Measurements from ENCODE around the gene ZNF277. TPM values are rescaled to one million over a fixed set of nuclear protein-coding genes. Genes with fewer than 3 reads are reported as not detected.
"Not testable (repeated sequence)": the region's sequence is repeated elsewhere in the genome, so short reads cannot be mapped to it uniquely, and the experiment has no call there.

The ZNF277 gene
- total and polyA plus RNA-seq, 10 of the 15 experiments (the other 5 are each of a cell fraction or from before 2014, with no cell fraction given), result 10.6 to 33.9 (median 22.0) TPM

DNA sequence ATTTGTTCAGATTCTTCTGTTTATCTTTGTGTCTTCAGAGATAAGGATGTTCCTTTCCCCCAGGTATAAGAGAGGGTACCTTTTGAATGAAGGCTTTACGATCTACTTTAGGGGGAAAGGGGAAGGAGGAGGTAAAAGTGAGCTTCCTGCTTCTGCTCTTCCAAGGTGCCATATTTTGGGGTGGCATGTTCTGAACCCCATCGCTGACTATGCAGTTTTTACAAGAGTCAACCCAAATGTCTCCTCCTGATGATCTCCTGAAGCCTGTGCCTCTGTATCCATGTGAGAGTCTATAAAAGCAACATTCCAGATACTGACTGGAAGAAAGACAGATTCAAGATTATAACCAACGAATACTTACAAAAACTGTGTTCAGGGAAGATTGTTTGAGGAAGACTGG, 102.5 kb downstream of the ZNF277 start:
- no peak overlapping the region for H2AFZ ChIP-seq (ENCODE audit: control insufficient read depth, low read depth, low read length)
- peaks cover 4% of the 10 kb centered on the region; the same call in 1 of the 3 replicates for H3K9me3 ChIP-seq (replicated peaks; ENCODE audit: control insufficient read depth, insufficient read depth, low read length)
- RAD21 ChIA-PET (ENCODE audit: unreplicated experiment), result no interaction called here
- H4K20me1 ChIP-seq (ENCODE audit: control insufficient read depth, insufficient read depth), result no peaks in the 10 kb centered on the region
- ATAC-seq (no peak), FAIRE-seq (no peak), DNase-seq (ENCODE audit: low read depth, low spot score) (no peak)
- no peaks in the 10 kb centered on the region for H3K79me2 ChIP-seq (ENCODE audit: control insufficient read depth, insufficient read depth, low read length)
- H3K36me3 ChIP-seq (ENCODE audit: control insufficient read depth in 2 of 2, insufficient read depth in 2 of 2, low read length in 1 of 2), result peaks cover 0 to 8% of the 10 kb centered on the region in 2 experiments; a peak in 2 of 4 replicates
- CTCF ChIA-PET, result no interaction called here
- H3K9ac ChIP-seq (ENCODE audit: control insufficient read depth, insufficient read depth, low read length), result no peak overlapping the region
- H3K4me3 ChIP-seq, result no peak overlapping the region
- H3K27ac ChIP-seq (ENCODE audit: control insufficient read depth, insufficient read depth), result no peak overlapping the region
- H3K27me3 ChIP-seq (replicated peaks in 1 of 2; ENCODE audit: control insufficient read depth in 2 of 2, insufficient read depth in 2 of 2, low read length in 1 of 2), result no peaks in the 10 kb centered on the region
- WGBS (ENCODE audit: insufficient coverage, insufficient replicate concordance, low lambda C conversion rate, missing lambda C conversion rate), result 94% methylated on average over 3 of the region's 3 CpGs
- SMC1A ChIA-PET (ENCODE audit: uncharacterized antibody, unreplicated experiment), result no interaction called here
- intact Hi-C loops (cut with micrococcal nuclease; ENCODE audit: unreplicated experiment) (no loop called here), in situ Hi-C loops (cut with MboI) (no loop called here)
- H3K4me2 ChIP-seq (ENCODE audit: control insufficient read depth, insufficient read depth), result no peak overlapping the region
- POLR2A ChIA-PET, result no interaction called here
- H3K4me1 ChIP-seq (ENCODE audit: control insufficient read depth, insufficient read depth, low read length), result no peaks in the 10 kb centered on the region
- no peak for TF ChIP-seq POU2F2 (IDR thresholded peaks at IDR 0.05; ENCODE audit: borderline replicate concordance, low read depth, low read length)
- TF ChIP-seq, protein P1, sequence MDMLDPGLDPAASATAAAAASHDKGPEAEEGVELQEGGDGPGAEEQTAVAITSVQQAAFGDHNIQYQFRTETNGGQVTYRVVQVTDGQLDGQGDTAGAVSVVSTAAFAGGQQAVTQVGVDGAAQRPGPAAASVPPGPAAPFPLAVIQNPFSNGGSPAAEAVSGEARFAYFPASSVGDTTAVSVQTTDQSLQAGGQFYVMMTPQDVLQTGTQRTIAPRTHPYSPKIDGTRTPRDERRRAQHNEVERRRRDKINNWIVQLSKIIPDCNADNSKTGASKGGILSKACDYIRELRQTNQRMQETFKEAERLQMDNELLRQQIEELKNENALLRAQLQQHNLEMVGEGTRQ (IDR thresholded peaks at IDR 0.05; ENCODE audit: borderline replicate concordance, low read depth, low read length), result no peak
- no peak for TF ChIP-seq FOXM1 (IDR thresholded peaks at IDR 0.05; ENCODE audit: low read depth, low read length)
- TF ChIP-seq ZNF217 (IDR thresholded peaks at IDR 0.05), result no peak
- TF ChIP-seq MEF2B (IDR thresholded peaks at IDR 0.05; ENCODE audit: partially characterized antibody, poor library complexity, severe bottlenecking), result no peak
- TF ChIP-seq MYC (IDR thresholded peaks at IDR 0.05; ENCODE audit: insufficient read depth, insufficient read length, insufficient replicate concordance, low read length, severe bottlenecking), result no peak
- TF ChIP-seq MLLT1 (IDR thresholded peaks at IDR 0.05), result no peak
- TF ChIP-seq CHD4 (IDR thresholded peaks at IDR 0.05), result no peak
- no peak for TF ChIP-seq JUNB (IDR thresholded peaks at IDR 0.05)
- no peak for TF ChIP-seq MXI1 (IDR thresholded peaks at IDR 0.05; ENCODE audit: low read depth, low read length)
- no TSS peak for BruUV-seq (replicated peaks)

DNA sequence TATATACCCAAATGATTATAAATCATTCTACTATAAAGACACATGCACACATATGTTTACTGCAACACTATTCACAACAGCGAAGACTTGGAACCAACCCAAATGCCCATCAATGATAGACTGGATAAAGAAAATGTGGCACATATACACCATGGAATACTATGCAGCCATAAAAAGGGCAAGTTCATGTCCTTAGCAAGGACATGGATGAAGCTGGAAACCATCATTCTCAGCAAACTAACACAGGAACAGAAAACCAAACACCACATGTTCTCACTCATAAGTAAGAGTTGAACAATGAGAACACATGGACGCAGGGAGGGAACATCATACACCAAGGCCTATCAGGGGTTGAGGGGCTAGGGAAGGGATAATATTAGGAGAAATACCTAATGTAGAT, 110.3 kb downstream of the ZNF277 start:
- ATAC-seq; RAD21 ChIA-PET (ENCODE audit: unreplicated experiment): not testable (repeated sequence)
- 80% methylated on average over 2 of the region's 2 CpGs for WGBS (ENCODE audit: insufficient coverage, insufficient replicate concordance, low lambda C conversion rate, missing lambda C conversion rate)

More for the DNA sequence above, 110.3 kb downstream of the ZNF277 start:
- H2AFZ ChIP-seq (ENCODE audit: control insufficient read depth, low read depth, low read length); H4K20me1 ChIP-seq (ENCODE audit: control insufficient read depth, insufficient read depth); H3K27ac ChIP-seq (ENCODE audit: control insufficient read depth, insufficient read depth); H3K27me3 ChIP-seq (replicated peaks in 1 of 2; ENCODE audit: control insufficient read depth in 2 of 2, insufficient read depth in 2 of 2, low read length in 1 of 2); POLR2A ChIA-PET; in situ Hi-C loops (cut with MboI); H3K4me1 ChIP-seq (ENCODE audit: control insufficient read depth, insufficient read depth, low read length); BruUV-seq (replicated peaks); H3K36me3 ChIP-seq (ENCODE audit: control insufficient read depth in 2 of 2, insufficient read depth in 2 of 2, low read length in 1 of 2); SMC1A ChIA-PET (ENCODE audit: uncharacterized antibody, unreplicated experiment); H3K4me2 ChIP-seq (ENCODE audit: control insufficient read depth, insufficient read depth); intact Hi-C loops (cut with micrococcal nuclease; ENCODE audit: unreplicated experiment); H3K9me3 ChIP-seq (replicated peaks; ENCODE audit: control insufficient read depth, insufficient read depth, low read length); FAIRE-seq; H3K4me3 ChIP-seq; DNase-seq (ENCODE audit: low read depth, low spot score); H3K9ac ChIP-seq (ENCODE audit: control insufficient read depth, insufficient read depth, low read length); H3K79me2 ChIP-seq (ENCODE audit: control insufficient read depth, insufficient read depth, low read length): not testable (repeated sequence)
- CTCF ChIA-PET, result interaction anchor here (0.7 kb wide), 1 partner anchor 462 kb away, joined by 3 read pairs; no protein-coding TSS in a partner anchor
